ENCODE data around the gene GALNT18. TPM values are rescaled to one million over a fixed set of nuclear protein-coding genes. Genes with fewer than 3 reads are reported as not detected.

GALNT18 gene
- total RNA-seq, 6 experiments from 2014 or later: 3.7 to 11.4 (median 7.8) TPM

- no peak for DNase-seq
- TF ChIP-seq POLR2A (IDR thresholded peaks at IDR 0.05) (no peak), CTCF (IDR thresholded peaks at IDR 0.05) (no peak)
- Histone ChIP-seq H3K4me1 (no peaks in the 10 kb centered on the region), H3K36me3 (no peaks in the 10 kb centered on the region), H3K4me3 (no peak overlapping the region), H3K9me3 (no peaks in the 10 kb centered on the region), H3K27me3 (no peaks in the 10 kb centered on the region), H3K27ac (no peak overlapping the region)
- 48% methylated on average over 3 of the region's 5 CpGs for WGBS (ENCODE audit: insufficient coverage, low coverage, low lambda C conversion rate, missing lambda C conversion rate)
- intact Hi-C loops (cut with DNase I): no loop called here
- no peak for ATAC-seq
Measured at GRCh38 chr11:11537871-11538270, 83.9 kb downstream of the GALNT18 start.

GRCh38 chr11:11537372-11537771 lies 84.4 kb downstream of the GALNT18 start:
- 8% methylated on average over 1 of the region's 2 CpGs for WGBS (ENCODE audit: insufficient coverage, low coverage, low lambda C conversion rate, missing lambda C conversion rate)
- no peak for TF ChIP-seq CTCF (IDR thresholded peaks at IDR 0.05)
- TF ChIP-seq POLR2A (IDR thresholded peaks at IDR 0.05): no peak
- Histone ChIP-seq H3K4me3 (no peak overlapping the region), H3K9me3 (no peaks in the 10 kb centered on the region), H3K27me3 (no peaks in the 10 kb centered on the region), H3K4me1 (no peaks in the 10 kb centered on the region), H3K27ac (no peak overlapping the region), H3K36me3 (no peaks in the 10 kb centered on the region)
- DNase-seq (no peak), ATAC-seq (no peak)
- intact Hi-C loops (cut with DNase I): no loop called here

GRCh38 chr11:11536650-11537049 lies 85.2 kb downstream of the GALNT18 start:
- no peak for DNase-seq
- no peaks in the 10 kb centered on the region for H3K27me3 ChIP-seq
- ATAC-seq: no peak
- TF ChIP-seq POLR2A (IDR thresholded peaks at IDR 0.05) (no peak), CTCF (IDR thresholded peaks at IDR 0.05) (no peak)
- no peak overlapping the region for H3K27ac ChIP-seq
- 84% methylated on average over 3 of the region's 3 CpGs for WGBS (ENCODE audit: insufficient coverage, low coverage, low lambda C conversion rate, missing lambda C conversion rate)
- no peaks in the 10 kb centered on the region for H3K36me3 ChIP-seq
- no peaks in the 10 kb centered on the region for H3K4me1 ChIP-seq
- intact Hi-C loops (cut with DNase I): no loop called here
- no peak overlapping the region for H3K4me3 ChIP-seq
- H3K9me3 ChIP-seq: no peaks in the 10 kb centered on the region

- Histone ChIP-seq H3K27ac (no peak overlapping the region), H3K4me3 (no peak overlapping the region), H3K36me3 (no peaks in the 10 kb centered on the region), H3K4me1 (no peaks in the 10 kb centered on the region), H3K27me3 (no peaks in the 10 kb centered on the region), H3K9me3 (no peaks in the 10 kb centered on the region)
- 13% methylated on average over 1 of the region's 6 CpGs for WGBS (ENCODE audit: insufficient coverage, low coverage, low lambda C conversion rate, missing lambda C conversion rate)
- no peak for DNase-seq
- no peak for TF ChIP-seq POLR2A (IDR thresholded peaks at IDR 0.05)
- TF ChIP-seq CTCF (IDR thresholded peaks at IDR 0.05): no peak
- intact Hi-C loops (cut with DNase I): no loop called here
- peak; percentile 29 to 55 (median 51) for ATAC-seq
Measured at GRCh38 chr11:11535611-11536010, 86.2 kb downstream of the GALNT18 start.

GRCh38 chr11:11534981-11535380 lies 86.8 kb downstream of the GALNT18 start:
- H3K36me3 ChIP-seq: no peaks in the 10 kb centered on the region
- H3K4me1 ChIP-seq: no peaks in the 10 kb centered on the region
- H3K4me3 ChIP-seq: no peak overlapping the region
- TF ChIP-seq CTCF (IDR thresholded peaks at IDR 0.05) (no peak), POLR2A (IDR thresholded peaks at IDR 0.05) (no peak)
- WGBS (ENCODE audit: insufficient coverage, low coverage, low lambda C conversion rate, missing lambda C conversion rate): 59% methylated on average over 4 of the region's 4 CpGs
- H3K27me3 ChIP-seq: no peaks in the 10 kb centered on the region
- H3K9me3 ChIP-seq: no peaks in the 10 kb centered on the region
- H3K27ac ChIP-seq: no peak overlapping the region
- DNase-seq (no peak), ATAC-seq (no peak)
- intact Hi-C loops (cut with DNase I): no loop called here

Data from right lobe of liver (tissue), 6 donors.